ENCODE results near the gene PITHD1. TPM values are rescaled to one million over a fixed set of nuclear protein-coding genes. Genes with fewer than 3 reads are reported as not detected.

The PITHD1 gene
- total and polyA plus RNA-seq, 2 donors from 2014 or later, result 40.4 to 57.7 TPM

GRCh38 chr1:23806280-23806679 lies 28.1 kb downstream of the PITHD1 start:
- Histone ChIP-seq H3K36me3 (ENCODE audit: control insufficient read depth in 2 of 3, insufficient read depth in 3 of 3, low read length in 3 of 3) (peaks cover 3 to 23% (median 13%) of the 10 kb centered on the region in 3 donors), H3K27me3 (ENCODE audit: control insufficient read depth, insufficient read depth, low read length) (no peaks in the 10 kb centered on the region), H3K9me3 (ENCODE audit: control insufficient read depth in 2 of 3, insufficient read depth in 1 of 3, low read length in 3 of 3) (no peaks in the 10 kb centered on the region), H3K4me3 (ENCODE audit: low read length in 3 of 3) (no peak overlapping the region), H3K27ac (ENCODE audit: low read depth in 2 of 2, low read length in 2 of 2) (no peak overlapping the region), H3K9ac (ENCODE audit: low read length in 3 of 3) (no peak overlapping the region), H3K4me1 (ENCODE audit: control insufficient read depth in 2 of 3, insufficient read depth in 2 of 3, low read depth in 1 of 3, low read length in 3 of 3) (peaks cover 0 to 14% (median 13%) of the 10 kb centered on the region in 3 donors)
- DNase-seq (no peak), FAIRE-seq (no peak)
- intact Hi-C loops (cut with DNase I), result no loop called here
- TF ChIP-seq CTCF (IDR thresholded peaks at IDR 0.05; ENCODE audit: borderline replicate concordance, extremely low read depth, insufficient read depth), result no peak

GRCh38 chr1:23807453-23807852 lies 29.2 kb downstream of the PITHD1 start:
- Histone ChIP-seq H3K27ac (ENCODE audit: low read depth in 2 of 2, low read length in 2 of 2) (no peak overlapping the region), H3K4me3 (ENCODE audit: low read length in 3 of 3) (no peak overlapping the region), H3K27me3 (ENCODE audit: control insufficient read depth, insufficient read depth, low read length) (no peaks in the 10 kb centered on the region), H3K9me3 (ENCODE audit: control insufficient read depth in 2 of 3, insufficient read depth in 1 of 3, low read length in 3 of 3) (no peaks in the 10 kb centered on the region), H3K36me3 (ENCODE audit: control insufficient read depth in 2 of 3, insufficient read depth in 3 of 3, low read length in 3 of 3) (peaks cover 3 to 23% (median 16%) of the 10 kb centered on the region in 3 donors), H3K9ac (ENCODE audit: low read length in 3 of 3) (no peak overlapping the region), H3K4me1 (ENCODE audit: control insufficient read depth in 2 of 3, insufficient read depth in 2 of 3, low read depth in 1 of 3, low read length in 3 of 3) (peaks cover 0 to 9% (median 6%) of the 10 kb centered on the region in 3 donors)
- intact Hi-C loops (cut with DNase I), result no loop called here
- TF ChIP-seq CTCF (IDR thresholded peaks at IDR 0.05; ENCODE audit: borderline replicate concordance, extremely low read depth, insufficient read depth), result no peak
- no peak for DNase-seq
- FAIRE-seq, result no peak

- no peak for FAIRE-seq
- DNase-seq, result peak; percentile 58 to 85 (median 63)
- H3K9me3 ChIP-seq (ENCODE audit: control insufficient read depth in 2 of 3, insufficient read depth in 1 of 3, low read length in 3 of 3), result no peaks in the 10 kb centered on the region
- H3K27me3 ChIP-seq (ENCODE audit: control insufficient read depth, insufficient read depth, low read length), result no peaks in the 10 kb centered on the region
- peak overlapping the region; percentile 59 to 67 for H3K27ac ChIP-seq (ENCODE audit: low read depth in 2 of 2, low read length in 2 of 2)
- no peak overlapping the region for H3K4me3 ChIP-seq (ENCODE audit: low read length in 3 of 3)
- no peak overlapping the region for H3K9ac ChIP-seq (ENCODE audit: low read length in 3 of 3)
- intact Hi-C loops (cut with DNase I), result no loop called here
- H3K4me1 ChIP-seq (ENCODE audit: control insufficient read depth in 2 of 3, insufficient read depth in 2 of 3, low read depth in 1 of 3, low read length in 3 of 3), result peaks cover 0 to 9% (median 6%) of the 10 kb centered on the region in 3 donors
- H3K36me3 ChIP-seq (ENCODE audit: control insufficient read depth in 2 of 3, insufficient read depth in 3 of 3, low read length in 3 of 3), result peaks cover 4 to 30% (median 25%) of the 10 kb centered on the region in 3 donors
- TF ChIP-seq CTCF (IDR thresholded peaks at IDR 0.05; ENCODE audit: borderline replicate concordance, extremely low read depth, insufficient read depth), result peak; percentile 76
Measured at GRCh38 chr1:23809751-23810171, 31.5 kb downstream of the PITHD1 start.
